MM.1S (cell line): ENCODE measurements around the gene XRCC6.
"Not testable (repeated sequence)": the region's sequence is repeated elsewhere in the genome, so short reads cannot be mapped to it uniquely, and the experiment has no call there.

Experiments
- CTCF ChIP-seq: fragments of 300-600 bp; sonication (generic); IDR thresholded peaks from 2 replicates; pipeline ENCODE4 v1.5.1; 2016; ENCODE audit warnings: antibody characterized with exemption, low read length, mixed read lengths
- EZH2 ChIP-seq: fragments of 300-600 bp; sonication (generic); optimal IDR thresholded peaks from 2 replicates; pipeline ENCODE3; 2017; ENCODE audit warnings: low read depth, mild to moderate bottlenecking, antibody characterized with exemption, low read length, mixed read lengths
- EZH2phosphoT487 ChIP-seq: fragments of 300-600 bp; sonication (generic); IDR thresholded peaks from 2 replicates; pipeline ENCODE4 v1.6.1; 2018; ENCODE audit warnings: antibody characterized with exemption, low read length

- not testable (repeated sequence) for TF ChIP-seq EZH2, CTCF, EZH2phosphoT487
Observed at GRCh38 chr22:41572305-41572704, 48.8 kb upstream of the XRCC6 start.
